ENCODE measurements around the gene LANCL1. TPM values are rescaled to one million over a fixed set of nuclear protein-coding genes. Genes with fewer than 3 reads are reported as not detected.
"Not testable (repeated sequence)": the region's sequence is repeated elsewhere in the genome, so short reads cannot be mapped to it uniquely, and the experiment has no call there.

LANCL1 gene
- total and polyA plus RNA-seq, 5 donors, result 20.1 to 59.6 (median 50.8) TPM

- 95% methylated on average over 3 of the region's 3 CpGs for WGBS
- H3K9me3 ChIP-seq (ENCODE audit: control insufficient read depth, low read length), result no peaks in the 10 kb centered on the region
- no peaks in the 10 kb centered on the region for H3K27me3 ChIP-seq (ENCODE audit: control insufficient read depth, insufficient read depth)
- H3K4me1 ChIP-seq (ENCODE audit: control insufficient read depth, insufficient read depth, low read length), result peaks cover 2% of the 10 kb centered on the region
- H3K27ac ChIP-seq (ENCODE audit: low read length), result no peak overlapping the region
- DNase-seq, result no peak
- no peak overlapping the region for H3K4me3 ChIP-seq (ENCODE audit: low read length)
- intact Hi-C loops (cut with DNase I), result no loop called here
- ATAC-seq, result no peak
These were observed 17.2 kb downstream of the LANCL1 start for GRCh38 chr2:210459407-210459806.

GRCh38 chr2:210458395-210458794 lies 18.2 kb downstream of the LANCL1 start:
- intact Hi-C loops (cut with DNase I), result no loop called here
- H3K4me3 ChIP-seq (ENCODE audit: low read length), result no peak overlapping the region
- DNase-seq (no peak), ATAC-seq (no peak)
- no peaks in the 10 kb centered on the region for H3K9me3 ChIP-seq (ENCODE audit: control insufficient read depth, low read length)
- WGBS, result 97% methylated on average over 4 of the region's 4 CpGs
- no peaks in the 10 kb centered on the region for H3K27me3 ChIP-seq (ENCODE audit: control insufficient read depth, insufficient read depth)
- H3K4me1 ChIP-seq (ENCODE audit: control insufficient read depth, insufficient read depth, low read length), result peaks cover 2% of the 10 kb centered on the region
- no peak overlapping the region for H3K27ac ChIP-seq (ENCODE audit: low read length)

DNA sequence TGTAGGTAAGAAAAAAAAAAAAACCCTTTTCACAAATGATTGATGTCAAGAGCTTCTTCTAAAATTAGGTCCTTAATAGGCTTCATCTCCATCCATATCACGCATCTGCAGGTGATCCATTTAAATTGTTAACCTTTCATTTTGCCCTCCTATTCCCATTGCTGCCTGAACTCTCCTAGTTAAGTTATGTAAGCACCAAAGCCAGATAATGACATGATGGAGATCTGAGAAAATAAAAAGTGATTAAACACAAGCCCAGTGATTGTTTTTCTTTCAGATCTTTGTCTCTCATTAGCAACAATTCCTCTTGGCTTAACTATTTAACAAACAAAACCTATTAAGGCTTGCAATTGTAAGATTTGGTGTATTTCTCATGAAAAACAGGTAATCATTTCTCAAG lies 20.0 kb downstream of the LANCL1 start:
- H3K4me3 ChIP-seq (ENCODE audit: low read length), result no peak overlapping the region

DNA sequence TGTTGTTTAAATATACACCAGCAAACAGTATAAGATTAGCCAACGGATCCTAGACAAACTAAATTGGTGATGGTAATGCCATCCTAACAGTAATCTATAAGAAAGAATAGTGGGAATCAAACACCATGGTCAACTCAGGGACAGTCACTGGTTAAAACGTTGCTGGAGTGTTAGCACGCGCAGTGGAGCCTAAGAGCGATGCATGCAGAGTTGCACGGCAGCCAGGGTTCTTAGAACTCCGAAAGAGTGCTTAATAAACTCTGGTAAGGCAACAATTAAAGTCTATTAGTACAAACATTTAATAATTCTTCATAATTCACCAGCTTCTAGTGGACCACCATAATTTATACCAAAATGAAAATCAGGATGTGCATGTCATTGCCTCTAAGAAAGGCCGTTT lies 22.2 kb downstream of the LANCL1 start:
- intact Hi-C loops (cut with DNase I), result no loop called here
- DNase-seq, result no peak
- H3K27me3 ChIP-seq (ENCODE audit: control insufficient read depth, insufficient read depth), result no peaks in the 10 kb centered on the region
- H3K4me3 ChIP-seq (ENCODE audit: low read length), result no peak overlapping the region
- no peak for ATAC-seq
- no peak overlapping the region for H3K27ac ChIP-seq (ENCODE audit: low read length)
- no peaks in the 10 kb centered on the region for H3K4me1 ChIP-seq (ENCODE audit: control insufficient read depth, insufficient read depth, low read length)
- no peaks in the 10 kb centered on the region for H3K9me3 ChIP-seq (ENCODE audit: control insufficient read depth, low read length)
- WGBS, result 87% methylated on average over 8 of the region's 8 CpGs

More for the DNA sequence above, 20.0 kb downstream of the LANCL1 start:
- H3K27ac ChIP-seq (ENCODE audit: low read length), result no peak overlapping the region
- 91% methylated on average over 1 of the region's 1 CpG for WGBS
- no peak for DNase-seq
- intact Hi-C loops (cut with DNase I), result no loop called here
- no peak for ATAC-seq
- H3K9me3 ChIP-seq (ENCODE audit: control insufficient read depth, low read length), result no peaks in the 10 kb centered on the region
- H3K4me1 ChIP-seq (ENCODE audit: control insufficient read depth, insufficient read depth, low read length), result peaks cover 2% of the 10 kb centered on the region
- H3K27me3 ChIP-seq (ENCODE audit: control insufficient read depth, insufficient read depth), result no peaks in the 10 kb centered on the region

DNA sequence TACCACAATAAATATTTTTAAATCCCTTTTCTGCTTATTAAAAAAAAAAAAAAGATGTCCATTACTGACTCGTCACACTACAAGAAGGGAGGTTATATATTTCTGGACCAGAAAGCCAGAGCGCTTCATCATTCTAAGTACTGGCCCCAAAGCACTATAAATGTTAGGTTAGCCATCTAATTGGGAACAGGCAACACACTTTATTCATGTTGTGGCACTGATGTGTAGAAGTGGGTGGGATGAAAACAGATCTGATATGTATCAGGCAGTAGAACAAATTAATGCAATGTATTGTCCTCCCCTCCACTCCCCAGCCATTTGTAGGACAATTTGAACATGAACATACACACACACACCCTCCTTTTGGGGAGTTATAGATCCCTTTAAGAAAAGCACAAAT lies 24.4 kb downstream of the LANCL1 start:
- Histone ChIP-seq H3K27ac (ENCODE audit: low read length) (no peak overlapping the region), H3K27me3 (ENCODE audit: control insufficient read depth, insufficient read depth) (no peaks in the 10 kb centered on the region), H3K9me3 (ENCODE audit: control insufficient read depth, low read length) (no peaks in the 10 kb centered on the region), H3K4me3 (ENCODE audit: low read length) (no peak overlapping the region), H3K4me1 (ENCODE audit: control insufficient read depth, insufficient read depth, low read length) (no peaks in the 10 kb centered on the region)
- WGBS, result 92% methylated on average over 2 of the region's 2 CpGs
- no peak for ATAC-seq
- DNase-seq, result no peak
- intact Hi-C loops (cut with DNase I), result no loop called here

DNA sequence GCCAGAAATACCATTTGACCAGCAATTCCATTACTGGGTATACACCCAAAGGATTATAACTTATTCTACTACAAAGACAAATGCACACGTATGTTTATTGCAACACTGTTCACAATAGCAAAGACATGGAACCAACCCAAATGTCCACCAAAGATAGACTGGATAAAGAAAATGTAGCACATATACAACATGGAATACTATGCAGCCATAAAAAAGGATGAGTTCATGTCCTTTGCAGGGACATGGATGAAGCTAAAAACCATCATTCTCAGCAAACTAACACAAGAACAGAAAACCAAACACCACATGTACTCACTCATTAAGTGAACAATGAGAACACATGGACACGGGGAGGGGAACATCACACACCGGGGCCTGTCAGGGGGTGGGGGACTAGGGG lies 25.6 kb downstream of the LANCL1 start:
- H3K27me3 ChIP-seq (ENCODE audit: control insufficient read depth, insufficient read depth); H3K9me3 ChIP-seq (ENCODE audit: control insufficient read depth, low read length); H3K4me1 ChIP-seq (ENCODE audit: control insufficient read depth, insufficient read depth, low read length); ATAC-seq; intact Hi-C loops (cut with DNase I); H3K27ac ChIP-seq (ENCODE audit: low read length); H3K4me3 ChIP-seq (ENCODE audit: low read length); DNase-seq: not testable (repeated sequence)
- WGBS, result 99% methylated on average over 3 of the region's 3 CpGs

DNA sequence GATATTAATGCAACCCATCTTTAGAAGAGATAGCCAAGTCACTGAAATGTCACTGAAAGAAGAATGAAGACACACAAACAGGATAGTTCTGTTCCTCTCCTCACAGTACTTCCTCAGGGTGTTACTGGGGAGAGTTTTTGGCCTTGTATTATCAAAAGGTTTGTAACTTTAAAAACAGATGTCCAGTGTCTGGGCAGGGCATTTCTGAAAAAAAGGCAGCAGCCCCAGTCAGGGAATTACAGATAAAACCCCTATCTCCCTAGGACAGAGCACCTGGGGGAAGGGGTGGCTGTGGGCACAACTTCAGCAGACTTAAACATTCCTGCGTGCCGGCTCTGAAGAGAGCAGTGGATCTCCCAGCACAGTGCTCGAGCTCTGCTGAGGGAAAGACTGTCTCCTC lies 30.8 kb downstream of the LANCL1 start:
- intact Hi-C loops (cut with DNase I), result no loop called here
- H3K4me3 ChIP-seq (ENCODE audit: low read length), result no peak overlapping the region
- H3K9me3 ChIP-seq (ENCODE audit: control insufficient read depth, low read length), result no peaks in the 10 kb centered on the region
- ATAC-seq, result no peak
- 95% methylated on average over 3 of the region's 3 CpGs for WGBS
- DNase-seq, result no peak
- no peaks in the 10 kb centered on the region for H3K27me3 ChIP-seq (ENCODE audit: control insufficient read depth, insufficient read depth)
- H3K27ac ChIP-seq (ENCODE audit: low read length), result no peak overlapping the region
- no peaks in the 10 kb centered on the region for H3K4me1 ChIP-seq (ENCODE audit: control insufficient read depth, insufficient read depth, low read length)

DNA sequence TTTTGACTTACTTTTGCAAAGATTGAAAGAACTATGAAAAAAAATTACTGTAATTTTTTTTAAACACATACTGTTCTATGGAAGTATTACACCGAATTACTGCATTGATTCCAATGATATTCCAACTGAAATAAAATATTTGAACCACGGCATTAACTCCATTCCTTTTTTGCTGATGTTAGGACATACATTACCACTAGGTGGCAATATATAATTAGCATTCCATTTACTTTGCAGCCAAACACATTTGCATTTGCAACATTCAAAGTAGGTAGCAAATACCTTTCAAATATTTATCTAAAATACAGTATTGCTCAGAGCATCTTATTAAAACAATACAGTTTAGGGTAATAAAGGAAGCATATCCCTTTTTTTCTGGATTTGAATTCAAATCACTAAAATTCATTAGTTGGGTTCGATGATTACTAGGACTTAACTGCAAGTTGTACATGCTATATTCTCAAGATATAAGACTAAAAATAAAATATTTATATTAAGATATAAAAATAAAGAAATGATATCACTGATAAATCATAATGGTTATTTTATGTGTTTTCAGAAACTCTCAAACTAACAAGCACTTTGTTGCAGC lies 31.3 kb downstream of the LANCL1 start:
- Histone ChIP-seq H3K27ac (ENCODE audit: low read length) (no peak overlapping the region), H3K4me1 (ENCODE audit: control insufficient read depth, insufficient read depth, low read length) (no peaks in the 10 kb centered on the region), H3K27me3 (ENCODE audit: control insufficient read depth, insufficient read depth) (no peaks in the 10 kb centered on the region), H3K9me3 (ENCODE audit: control insufficient read depth, low read length) (no peaks in the 10 kb centered on the region), H3K4me3 (ENCODE audit: low read length) (no peak overlapping the region)
- intact Hi-C loops (cut with DNase I), result no loop called here
- WGBS, result 51% methylated on average over 3 of the region's 3 CpGs
- no peak for DNase-seq
- ATAC-seq, result no peak

DNA sequence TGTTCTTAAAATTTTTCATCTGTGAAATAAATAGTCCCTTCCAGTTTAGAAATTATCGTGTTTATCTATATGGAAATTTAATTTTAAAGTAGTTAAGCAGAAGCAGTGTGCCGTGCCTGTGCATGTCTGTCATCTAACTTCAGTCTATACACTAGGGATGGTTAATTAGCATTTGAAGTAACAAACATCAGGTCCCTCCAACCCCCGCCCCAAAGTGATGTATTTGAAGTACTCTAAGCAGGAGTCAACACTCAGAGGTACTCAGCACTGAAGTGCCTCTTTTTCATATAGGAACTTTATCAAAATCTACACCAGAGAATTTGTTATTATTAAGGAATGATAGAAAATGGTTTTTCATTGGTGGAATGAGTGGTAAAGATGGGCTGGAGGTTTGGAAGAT lies 33.0 kb downstream of the LANCL1 start:
- WGBS, result 86% methylated on average over 3 of the region's 3 CpGs

DNA sequence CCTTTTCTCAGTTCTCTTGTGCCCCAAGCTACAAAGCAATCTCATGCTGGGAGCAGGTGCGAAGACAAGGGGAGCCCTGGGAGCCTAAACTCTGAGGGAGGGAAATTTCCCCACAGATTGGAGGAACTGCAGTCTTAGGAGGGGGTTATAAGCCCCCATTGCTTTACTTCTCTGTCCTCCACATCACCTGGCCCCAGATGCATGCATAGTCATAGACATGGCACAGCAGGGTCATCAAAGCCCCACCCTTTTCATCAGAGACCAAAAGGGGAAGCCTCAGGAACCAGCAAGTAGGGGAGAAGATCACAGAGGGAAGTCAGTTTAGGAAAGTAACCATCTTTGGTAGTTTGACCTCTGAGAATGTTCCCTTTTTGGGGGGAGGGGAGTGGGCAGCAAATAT lies 33.7 kb downstream of the LANCL1 start:
- intact Hi-C loops (cut with DNase I), result no loop called here
- Histone ChIP-seq H3K27me3 (ENCODE audit: control insufficient read depth, insufficient read depth) (no peaks in the 10 kb centered on the region), H3K4me1 (ENCODE audit: control insufficient read depth, insufficient read depth, low read length) (no peaks in the 10 kb centered on the region), H3K9me3 (ENCODE audit: control insufficient read depth, low read length) (no peaks in the 10 kb centered on the region), H3K4me3 (ENCODE audit: low read length) (no peak overlapping the region), H3K27ac (ENCODE audit: low read length) (no peak overlapping the region)
- no peak for ATAC-seq
- no peak for DNase-seq
- 97% methylated on average over 1 of the region's 1 CpG for WGBS

More for the DNA sequence above, 33.0 kb downstream of the LANCL1 start:
- ATAC-seq (no peak), DNase-seq (no peak)
- Histone ChIP-seq H3K4me3 (ENCODE audit: low read length) (no peak overlapping the region), H3K27ac (ENCODE audit: low read length) (no peak overlapping the region), H3K9me3 (ENCODE audit: control insufficient read depth, low read length) (no peaks in the 10 kb centered on the region), H3K4me1 (ENCODE audit: control insufficient read depth, insufficient read depth, low read length) (no peaks in the 10 kb centered on the region), H3K27me3 (ENCODE audit: control insufficient read depth, insufficient read depth) (no peaks in the 10 kb centered on the region)
- intact Hi-C loops (cut with DNase I), result no loop called here

DNA sequence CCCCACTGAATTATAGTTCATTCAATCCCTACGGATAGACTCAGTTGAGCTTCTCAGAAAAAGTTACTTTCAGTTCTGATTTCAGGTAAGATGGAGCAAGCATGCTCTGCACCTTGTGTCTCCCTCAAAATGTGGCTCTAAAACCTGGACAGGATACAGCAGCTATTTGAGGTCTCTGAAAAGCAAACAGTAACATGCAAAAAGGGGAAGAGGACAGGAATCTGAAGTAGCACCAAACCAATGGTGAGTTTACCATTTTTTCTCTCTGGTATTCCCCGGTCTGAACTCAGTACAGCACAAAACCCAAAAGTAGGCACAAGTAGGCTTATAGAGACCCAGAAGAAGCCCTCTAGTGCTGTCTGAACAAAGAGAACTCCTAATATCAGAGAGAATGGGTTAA lies 34.1 kb downstream of the LANCL1 start:
- Histone ChIP-seq H3K4me3 (ENCODE audit: low read length) (no peak overlapping the region), H3K27ac (ENCODE audit: low read length) (no peak overlapping the region), H3K9me3 (ENCODE audit: control insufficient read depth, low read length) (no peaks in the 10 kb centered on the region), H3K4me1 (ENCODE audit: control insufficient read depth, insufficient read depth, low read length) (no peaks in the 10 kb centered on the region), H3K27me3 (ENCODE audit: control insufficient read depth, insufficient read depth) (no peaks in the 10 kb centered on the region)
- ATAC-seq (no peak), DNase-seq (no peak)
- intact Hi-C loops (cut with DNase I), result no loop called here
- WGBS, result 86% methylated on average over 2 of the region's 2 CpGs

DNA sequence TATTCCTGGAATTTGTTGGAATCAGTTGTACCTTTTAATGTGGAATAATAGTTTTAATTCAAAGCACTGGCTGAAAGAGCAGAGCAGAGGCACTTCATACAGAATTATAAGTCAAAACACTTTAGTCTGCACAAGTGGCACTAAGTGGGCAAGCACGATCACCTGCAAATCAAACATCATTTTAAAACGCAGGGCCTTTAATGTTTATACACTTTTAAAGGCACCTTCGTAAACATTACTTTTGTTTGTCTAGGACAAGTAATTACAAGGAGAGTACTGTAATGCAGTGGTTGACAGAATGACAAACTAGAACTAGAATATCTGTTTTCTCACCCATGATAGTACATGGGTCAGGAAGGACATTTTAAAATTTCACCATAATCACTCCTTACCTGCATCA lies 36.4 kb downstream of the LANCL1 start:
- ATAC-seq (no peak), DNase-seq (no peak)
- Histone ChIP-seq H3K4me3 (ENCODE audit: low read length) (no peak overlapping the region), H3K4me1 (ENCODE audit: control insufficient read depth, insufficient read depth, low read length) (no peaks in the 10 kb centered on the region), H3K27ac (ENCODE audit: low read length) (no peak overlapping the region), H3K27me3 (ENCODE audit: control insufficient read depth, insufficient read depth) (no peaks in the 10 kb centered on the region), H3K9me3 (ENCODE audit: control insufficient read depth, low read length) (no peaks in the 10 kb centered on the region)
- intact Hi-C loops (cut with DNase I), result no loop called here
- 97% methylated on average over 3 of the region's 3 CpGs for WGBS
